Erythroblast (primary cell): ENCODE data around the gene OAF.
"Not testable (repeated sequence)": the region's sequence is repeated elsewhere in the genome, so short reads cannot be mapped to it uniquely, and the experiment has no call there.

Source experiments
- GATA1 ChIP-seq: IDR thresholded peaks from 2 replicates; pipeline ENCODE4 v1.6.1; 2011; ENCODE audit warnings: low read depth, mild to moderate bottlenecking, control low read depth, low read length, moderate library complexity
- POLR2A ChIP-seq: IDR thresholded peaks from 2 replicates; pipeline ENCODE4 v1.6.1; 2011; ENCODE audit warnings: mild to moderate bottlenecking, low read length

GRCh38 chr11:120180063-120180462 is 30.8 kb upstream of the OAF start:
- not testable (repeated sequence) for TF ChIP-seq POLR2A, GATA1
